ENCODE measurements around the gene CARMIL1.

CARMIL1 gene

DNA sequence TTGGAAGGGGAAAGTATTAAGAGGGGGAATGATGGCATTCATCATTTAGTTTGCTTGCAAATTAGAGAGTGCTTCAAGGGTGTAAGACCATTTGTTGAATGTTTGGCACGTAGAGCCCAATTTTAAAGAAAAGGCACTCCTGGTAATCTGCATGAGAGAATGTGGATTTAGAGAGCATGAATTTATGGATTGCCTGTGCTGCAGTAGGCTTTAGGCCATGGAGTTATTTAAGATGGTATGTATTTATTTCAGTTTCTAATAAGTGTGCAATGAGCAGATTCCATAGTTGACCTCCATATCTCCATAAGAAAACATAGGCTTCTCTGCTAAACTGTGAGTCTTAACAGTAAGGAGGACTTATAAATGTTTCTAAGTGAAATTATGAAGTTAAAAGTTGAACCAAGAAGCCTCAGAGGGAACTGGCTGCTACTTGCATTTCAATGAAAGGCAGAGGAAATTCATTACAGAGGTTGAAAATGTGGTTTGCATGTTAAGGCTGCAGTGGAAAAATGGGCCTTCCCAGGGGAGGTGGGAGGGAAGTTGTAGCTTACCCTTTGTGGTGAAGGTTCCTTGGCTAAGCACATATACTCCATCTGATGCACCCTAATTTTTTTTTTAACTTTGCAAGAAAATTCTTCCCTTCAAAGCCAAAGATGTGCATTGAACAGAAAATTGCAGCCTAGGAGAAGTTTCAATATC, 134.2 kb downstream of the CARMIL1 start:
- peaks cover 6% of the 10 kb centered on the region for H3K4me1 ChIP-seq (ENCODE audit: control insufficient read depth, insufficient read depth, low read length, poor library complexity, severe bottlenecking)
- no peaks in the 10 kb centered on the region for H3K9me3 ChIP-seq (ENCODE audit: control insufficient read depth, low read length)
- H3K36me3 ChIP-seq (ENCODE audit: control insufficient read depth, insufficient read depth, low read length) = no peaks in the 10 kb centered on the region
- H3K27me3 ChIP-seq (replicated peaks; ENCODE audit: control insufficient read depth, insufficient read depth, low read length, poor library complexity, severe bottlenecking) = no peaks in the 10 kb centered on the region
- no peak overlapping the region for H3K4me3 ChIP-seq (ENCODE audit: insufficient read depth, low read depth, low read length, poor library complexity, severe bottlenecking)
- DNase-seq = no peak
- H3K27ac ChIP-seq (ENCODE audit: insufficient read depth, low read length, poor library complexity, severe bottlenecking) = no peak overlapping the region

- Histone ChIP-seq H3K4me3 (ENCODE audit: insufficient read depth, low read depth, low read length, poor library complexity, severe bottlenecking) (no peak overlapping the region), H3K4me1 (ENCODE audit: control insufficient read depth, insufficient read depth, low read length, poor library complexity, severe bottlenecking) (peaks cover 6% of the 10 kb centered on the region), H3K9me3 (ENCODE audit: control insufficient read depth, low read length) (no peaks in the 10 kb centered on the region), H3K36me3 (ENCODE audit: control insufficient read depth, insufficient read depth, low read length) (no peaks in the 10 kb centered on the region), H3K27me3 (replicated peaks; ENCODE audit: control insufficient read depth, insufficient read depth, low read length, poor library complexity, severe bottlenecking) (no peaks in the 10 kb centered on the region), H3K27ac (ENCODE audit: insufficient read depth, low read length, poor library complexity, severe bottlenecking) (no peak overlapping the region)
- no peak for DNase-seq
These were observed 135.0 kb downstream of the CARMIL1 start for GRCh38 chr6:25414168-25414567.

GRCh38 chr6:25414755-25415154, 135.6 kb downstream of the CARMIL1 start:
- H3K27me3 ChIP-seq (replicated peaks; ENCODE audit: control insufficient read depth, insufficient read depth, low read length, poor library complexity, severe bottlenecking) = no peaks in the 10 kb centered on the region
- peaks cover 6% of the 10 kb centered on the region for H3K4me1 ChIP-seq (ENCODE audit: control insufficient read depth, insufficient read depth, low read length, poor library complexity, severe bottlenecking)
- H3K4me3 ChIP-seq (ENCODE audit: insufficient read depth, low read depth, low read length, poor library complexity, severe bottlenecking) = no peak overlapping the region
- H3K36me3 ChIP-seq (ENCODE audit: control insufficient read depth, insufficient read depth, low read length) = no peaks in the 10 kb centered on the region
- no peak overlapping the region for H3K27ac ChIP-seq (ENCODE audit: insufficient read depth, low read length, poor library complexity, severe bottlenecking)
- DNase-seq = no peak
- no peaks in the 10 kb centered on the region for H3K9me3 ChIP-seq (ENCODE audit: control insufficient read depth, low read length)

GRCh38 chr6:25415274-25415673, 136.1 kb downstream of the CARMIL1 start:
- H3K9me3 ChIP-seq (ENCODE audit: control insufficient read depth, low read length) = no peaks in the 10 kb centered on the region
- no peak overlapping the region for H3K4me3 ChIP-seq (ENCODE audit: insufficient read depth, low read depth, low read length, poor library complexity, severe bottlenecking)
- H3K36me3 ChIP-seq (ENCODE audit: control insufficient read depth, insufficient read depth, low read length) = no peaks in the 10 kb centered on the region
- no peak for DNase-seq
- no peaks in the 10 kb centered on the region for H3K27me3 ChIP-seq (replicated peaks; ENCODE audit: control insufficient read depth, insufficient read depth, low read length, poor library complexity, severe bottlenecking)
- H3K4me1 ChIP-seq (ENCODE audit: control insufficient read depth, insufficient read depth, low read length, poor library complexity, severe bottlenecking) = peaks cover 6% of the 10 kb centered on the region
- H3K27ac ChIP-seq (ENCODE audit: insufficient read depth, low read length, poor library complexity, severe bottlenecking) = no peak overlapping the region

DNA sequence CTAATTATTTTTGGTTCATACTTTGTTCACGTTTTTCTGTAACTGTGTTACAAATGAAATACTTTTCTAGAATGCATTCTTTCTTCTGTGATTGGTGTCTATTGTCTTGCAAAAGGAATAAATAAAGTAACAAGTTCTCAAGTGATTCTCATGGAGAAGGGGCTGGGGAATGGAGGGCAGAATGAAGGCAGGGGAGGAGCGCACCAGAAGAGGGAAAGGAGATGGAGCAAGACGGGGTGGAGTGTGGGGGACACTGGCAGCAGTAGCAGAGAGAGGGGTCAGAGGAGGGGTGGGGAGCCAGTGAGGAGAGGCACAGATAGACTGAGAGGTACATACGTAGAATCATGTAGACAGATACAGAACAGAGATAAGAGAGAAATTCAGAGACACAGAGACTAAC, 136.5 kb downstream of the CARMIL1 start:
- Histone ChIP-seq H3K36me3 (ENCODE audit: control insufficient read depth, insufficient read depth, low read length) (no peaks in the 10 kb centered on the region), H3K4me3 (ENCODE audit: insufficient read depth, low read depth, low read length, poor library complexity, severe bottlenecking) (no peak overlapping the region), H3K27ac (ENCODE audit: insufficient read depth, low read length, poor library complexity, severe bottlenecking) (no peak overlapping the region), H3K27me3 (replicated peaks; ENCODE audit: control insufficient read depth, insufficient read depth, low read length, poor library complexity, severe bottlenecking) (no peaks in the 10 kb centered on the region), H3K4me1 (ENCODE audit: control insufficient read depth, insufficient read depth, low read length, poor library complexity, severe bottlenecking) (peaks cover 6% of the 10 kb centered on the region), H3K9me3 (ENCODE audit: control insufficient read depth, low read length) (no peaks in the 10 kb centered on the region)
- DNase-seq = no peak

DNA sequence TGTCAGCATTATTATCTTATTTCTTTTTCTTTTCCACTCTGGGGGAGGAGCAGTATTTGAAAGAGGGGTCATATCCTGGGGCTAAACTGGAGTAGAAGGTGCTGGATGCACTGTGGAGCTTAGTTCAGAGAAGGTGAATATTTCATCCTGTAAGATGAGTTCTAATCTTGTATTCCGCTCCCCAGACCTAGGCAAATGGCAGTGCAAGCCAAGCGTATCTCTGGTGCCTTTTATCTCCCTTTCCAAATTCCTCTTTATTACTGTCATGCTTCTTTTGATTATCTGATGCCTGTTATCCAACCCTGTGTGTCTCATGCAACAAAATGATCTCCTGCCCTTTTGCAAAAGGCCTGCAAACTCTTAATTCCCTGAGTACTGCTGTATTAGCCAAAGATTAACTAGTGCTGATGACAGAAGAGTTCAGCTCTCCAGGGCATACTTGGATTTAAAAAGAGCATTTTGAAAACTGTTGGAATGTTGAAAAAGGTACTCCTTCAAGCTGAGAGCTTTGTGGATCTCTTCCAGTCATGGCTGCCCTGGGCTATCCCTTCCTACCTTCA, 138.0 kb downstream of the CARMIL1 start:
- Histone ChIP-seq H3K27ac (ENCODE audit: insufficient read depth, low read length, poor library complexity, severe bottlenecking) (no peak overlapping the region), H3K9me3 (ENCODE audit: control insufficient read depth, low read length) (no peaks in the 10 kb centered on the region), H3K4me1 (ENCODE audit: control insufficient read depth, insufficient read depth, low read length, poor library complexity, severe bottlenecking) (peaks cover 6% of the 10 kb centered on the region), H3K4me3 (ENCODE audit: insufficient read depth, low read depth, low read length, poor library complexity, severe bottlenecking) (no peak overlapping the region), H3K27me3 (replicated peaks; ENCODE audit: control insufficient read depth, insufficient read depth, low read length, poor library complexity, severe bottlenecking) (no peaks in the 10 kb centered on the region), H3K36me3 (ENCODE audit: control insufficient read depth, insufficient read depth, low read length) (no peaks in the 10 kb centered on the region)
- DNase-seq = no peak

- H3K4me1 ChIP-seq (ENCODE audit: control insufficient read depth, insufficient read depth, low read length, poor library complexity, severe bottlenecking) = peaks cover 2% of the 10 kb centered on the region
- H3K27me3 ChIP-seq (replicated peaks; ENCODE audit: control insufficient read depth, insufficient read depth, low read length, poor library complexity, severe bottlenecking) = no peaks in the 10 kb centered on the region
- no peaks in the 10 kb centered on the region for H3K36me3 ChIP-seq (ENCODE audit: control insufficient read depth, insufficient read depth, low read length)
- H3K27ac ChIP-seq (ENCODE audit: insufficient read depth, low read length, poor library complexity, severe bottlenecking) = no peak overlapping the region
- no peak overlapping the region for H3K4me3 ChIP-seq (ENCODE audit: insufficient read depth, low read depth, low read length, poor library complexity, severe bottlenecking)
- H3K9me3 ChIP-seq (ENCODE audit: control insufficient read depth, low read length) = no peaks in the 10 kb centered on the region
- DNase-seq = no peak
These were observed 139.4 kb downstream of the CARMIL1 start for GRCh38 chr6:25418454-25419052.

DNA sequence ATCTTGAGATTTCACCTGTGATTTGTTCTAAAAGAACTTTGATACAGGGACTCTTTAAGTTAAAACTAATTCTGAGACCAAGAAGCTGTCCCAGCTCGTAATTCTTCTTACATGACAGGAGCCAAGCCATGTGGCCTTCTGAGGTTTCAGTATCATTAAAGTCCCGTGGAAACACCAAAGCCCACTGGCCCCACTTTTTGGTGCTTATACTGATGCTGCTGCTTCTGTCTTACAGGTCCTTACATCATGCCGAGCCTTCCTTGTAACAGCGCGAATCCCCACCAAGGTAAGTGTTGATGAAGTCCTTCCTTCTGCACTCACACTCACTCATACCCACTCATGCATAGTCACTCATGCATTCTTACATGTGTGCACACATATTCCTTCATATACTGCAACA, 140.7 kb downstream of the CARMIL1 start:
- DNase-seq = no peak
- no peaks in the 10 kb centered on the region for H3K9me3 ChIP-seq (ENCODE audit: control insufficient read depth, low read length)
- H3K27me3 ChIP-seq (replicated peaks; ENCODE audit: control insufficient read depth, insufficient read depth, low read length, poor library complexity, severe bottlenecking) = no peaks in the 10 kb centered on the region
- H3K4me3 ChIP-seq (ENCODE audit: insufficient read depth, low read depth, low read length, poor library complexity, severe bottlenecking) = no peak overlapping the region
- H3K4me1 ChIP-seq (ENCODE audit: control insufficient read depth, insufficient read depth, low read length, poor library complexity, severe bottlenecking) = no peaks in the 10 kb centered on the region
- H3K36me3 ChIP-seq (ENCODE audit: control insufficient read depth, insufficient read depth, low read length) = no peaks in the 10 kb centered on the region
- H3K27ac ChIP-seq (ENCODE audit: insufficient read depth, low read length, poor library complexity, severe bottlenecking) = no peak overlapping the region

- Histone ChIP-seq H3K4me3 (ENCODE audit: insufficient read depth, low read depth, low read length, poor library complexity, severe bottlenecking) (no peak overlapping the region), H3K36me3 (ENCODE audit: control insufficient read depth, insufficient read depth, low read length) (no peaks in the 10 kb centered on the region), H3K27ac (ENCODE audit: insufficient read depth, low read length, poor library complexity, severe bottlenecking) (no peak overlapping the region), H3K27me3 (replicated peaks; ENCODE audit: control insufficient read depth, insufficient read depth, low read length, poor library complexity, severe bottlenecking) (no peaks in the 10 kb centered on the region), H3K4me1 (ENCODE audit: control insufficient read depth, insufficient read depth, low read length, poor library complexity, severe bottlenecking) (no peaks in the 10 kb centered on the region), H3K9me3 (ENCODE audit: control insufficient read depth, low read length) (no peaks in the 10 kb centered on the region)
- DNase-seq = no peak
These were observed 144.2 kb downstream of the CARMIL1 start for GRCh38 chr6:25423358-25423757.

DNA sequence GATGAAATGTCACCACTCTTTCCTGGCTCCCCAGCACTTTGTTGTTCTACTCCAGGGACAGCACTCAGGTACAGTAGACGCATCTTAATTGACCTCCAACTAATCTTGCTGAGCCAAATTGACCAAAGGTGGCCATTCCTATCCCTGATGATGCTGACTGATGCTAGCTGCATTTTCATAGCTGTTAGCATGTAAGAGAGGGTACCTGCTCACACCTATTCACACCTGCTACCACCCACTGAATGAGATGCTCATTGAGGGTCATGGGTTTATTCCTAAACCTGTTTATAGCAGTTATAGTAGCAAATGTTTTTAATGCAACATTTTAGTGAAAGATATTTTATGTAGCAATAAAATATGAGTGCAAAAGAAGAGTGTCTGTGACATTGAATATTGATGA, 145.1 kb downstream of the CARMIL1 start:
- H3K27me3 ChIP-seq (replicated peaks; ENCODE audit: control insufficient read depth, insufficient read depth, low read length, poor library complexity, severe bottlenecking) = no peaks in the 10 kb centered on the region
- H3K27ac ChIP-seq (ENCODE audit: insufficient read depth, low read length, poor library complexity, severe bottlenecking) = no peak overlapping the region
- no peaks in the 10 kb centered on the region for H3K36me3 ChIP-seq (ENCODE audit: control insufficient read depth, insufficient read depth, low read length)
- H3K4me1 ChIP-seq (ENCODE audit: control insufficient read depth, insufficient read depth, low read length, poor library complexity, severe bottlenecking) = no peaks in the 10 kb centered on the region
- DNase-seq = no peak
- H3K4me3 ChIP-seq (ENCODE audit: insufficient read depth, low read depth, low read length, poor library complexity, severe bottlenecking) = no peak overlapping the region
- no peaks in the 10 kb centered on the region for H3K9me3 ChIP-seq (ENCODE audit: control insufficient read depth, low read length)

All from effector memory CD4-positive, alpha-beta T cell (primary cell).